Adrenal gland (tissue), 12 donors: Measurements from ENCODE around the gene PTPRF. TPM values are rescaled to one million over a fixed set of nuclear protein-coding genes. Genes with fewer than 3 reads are reported as not detected.

Source experiments
- DNase-seq, 7 donors: peaks; one replicate each; pipeline ENCODE4 v3.0.0-alpha.2; 2019 to 2020
- H3K27ac ChIP-seq, 5 donors: fragments of 200-600 bp; sonication (generic) in 4 of 5; 1 replicate in 3 of 5; 2 replicates in 2 of 5; pipeline versions ENCODE4 v1.5.1 to v1.8.0; 2016 to 2020; ENCODE audit warnings: mild to moderate bottlenecking in 1 of 5
- H3K27me3 ChIP-seq: fragments of 200-600 bp; 2 replicates; pipeline ENCODE4 v1.8.0; 2021
- H3K36me3 ChIP-seq, 2 donors: fragments of 200-600 bp; replicated peaks in 1 of 2; 1 replicate in 1 of 2; 2 replicates in 1 of 2; pipeline versions ENCODE4 v1.5.1 to v1.8.0; 2018 to 2022
- H3K4me1 ChIP-seq, 2 donors: fragments of 200-600 bp; replicated peaks in 1 of 2; 1 replicate in 1 of 2; 2 replicates in 1 of 2; pipeline versions ENCODE4 v1.5.1 to v1.8.0; 2018 to 2021
- H3K4me3 ChIP-seq, 4 donors: fragments of 200-600 bp; sonication (generic) in 3 of 4; one replicate each; pipeline ENCODE4 v1.5.1; 2016 to 2018
- H3K9me3 ChIP-seq, 3 donors: fragments of 200-600 bp; sonication (generic) in 1 of 3; replicated peaks in 1 of 3; 1 replicate in 2 of 3; 2 replicates in 1 of 3; pipeline versions ENCODE4 v1.5.1 to v1.8.0; 2016 to 2021
- CTCF ChIP-seq, 6 experiments: fragments of 450-650 bp in 4 of 6; fragments of 200-600 bp in 2 of 6; sonication (generic) in 1 of 6; IDR thresholded peaks; 1 replicate in 5 of 6; 2 replicates in 1 of 6; pipeline versions ENCODE4 v1.5.1 to v1.8.0; 2016 to 2021; ENCODE audit warnings: antibody characterized with exemption in 6 of 6, mild to moderate bottlenecking in 2 of 6, moderate library complexity in 1 of 6
- POLR2A ChIP-seq, 2 donors: fragments of 450-650 bp; IDR thresholded peaks; one replicate each; pipeline ENCODE4 v1.6.1; 2017; ENCODE audit warnings: antibody characterized with exemption in 2 of 2, mild to moderate bottlenecking in 2 of 2, moderate library complexity in 1 of 2
- WGBS, 4 donors: extraction: QIAGEN DNeasy Blood & Tissue Kit in 2 of 4; methylation state at CpG; one replicate each; pipeline versions ENCODE4 v1.1.5 to v1.1.7; 2013 to 2017; 5-methylcytosine and 5-hydroxymethylcytosine counted together
- intact Hi-C, 2 donors: fragments of 100-400 bp; cut with DNase I; formaldehyde crosslinking; loops; one replicate each; pipeline versions ENCODE4 v1.14.1 to v1.15.0; 2022 to 2023
- polyA plus RNA-seq, 3 donors: library from polyadenylated mRNA; stranded (reverse); fragments of 200-250 nt in 2 of 3; fragments of 350-450 nt in 1 of 3; fragmentation: Illumina TruSeq in 1 of 3; extraction: RNeasy Lipid Tissue Mini Kit (QIAGEN cat#74804) in 1 of 3; gene quantifications; one replicate each; pipeline ENCODE4 v1.2.3, GENCODE V29; 2013 to 2014
- total RNA-seq, 9 donors: library from RNA; depleted of rRNA in 4 of 9; stranded (reverse); fragments of >200 nt in 4 of 9; fragments of 120-200 nt in 1 of 9; fragmentation: NEBNext Ultra II Directional in 1 of 9; extraction: Animal tissue kit (Norgen Biotek cat#: 25700) in 1 of 9; gene quantifications; one replicate each; pipeline versions ENCODE4 v1.1.0 to v1.2.4, GENCODE V29; 2013 to 2023
- donor health status: healthy with polysubstance abuse.
- donor health status: Bipolar disorder and iron deficiency.
- donor health status: DM: yes; HTN: yes; CAD: no.
- donor health status: DM: no; HTN: no; CAD: no.
- donor health status: DM: no; HTN: no; CAD: no.
- donor health status: DM: yes; HTN: yes; CAD: no.

The PTPRF gene
- total and polyA plus RNA-seq, 12 donors: 9.2 to 92.0 (median 30.1) TPM

GRCh38 chr1:43538143-43538487 lies 7.4 kb downstream of the PTPRF start:
- TF ChIP-seq CTCF (IDR thresholded peaks at IDR 0.05) (no peak), POLR2A (IDR thresholded peaks at IDR 0.05) (no peak)
- no peaks in the 10 kb centered on the region for H3K27me3 ChIP-seq
- 93 to 99% (median 95%) methylated on average over 3 of the region's 3 CpGs for WGBS, 4 donors
- intact Hi-C loops: loop anchor here in 1 of 2 donors (10.0 kb wide), 1 partner anchor 397 kb away; the partner anchor contains the start of gene ARTN
- peaks cover 0 to 21% of the 10 kb centered on the region in 2 donors for H3K4me1 ChIP-seq
- H3K27ac ChIP-seq: no peak overlapping the region
- no peaks in the 10 kb centered on the region for H3K36me3 ChIP-seq
- no peak for DNase-seq
- H3K4me3 ChIP-seq: no peak overlapping the region
- H3K9me3 ChIP-seq: no peaks in the 10 kb centered on the region

GRCh38 chr1:43538969-43539368 lies 8.3 kb downstream of the PTPRF start:
- Histone ChIP-seq H3K27ac (peak overlapping the region in 1 of 5 donors; percentile 84), H3K4me3 (no peak overlapping the region), H3K27me3 (no peaks in the 10 kb centered on the region), H3K4me1 (peaks cover 0 to 21% of the 10 kb centered on the region in 2 donors), H3K36me3 (no peaks in the 10 kb centered on the region), H3K9me3 (no peaks in the 10 kb centered on the region)
- intact Hi-C loops: loop anchor here in 1 of 2 donors (10.0 kb wide), 1 partner anchor 396 kb away; the partner anchor contains the start of gene ARTN
- WGBS, 4 donors: 93 to 96% (median 94%) methylated on average over 4 of the region's 4 CpGs
- DNase-seq: no peak
- TF ChIP-seq CTCF (IDR thresholded peaks at IDR 0.05) (no peak), POLR2A (IDR thresholded peaks at IDR 0.05) (no peak)

GRCh38 chr1:43539726-43540434 lies 9.2 kb downstream of the PTPRF start:
- no peaks in the 10 kb centered on the region for H3K36me3 ChIP-seq
- H3K4me3 ChIP-seq: no peak overlapping the region
- WGBS, 4 donors: 91 to 98% (median 93%) methylated on average over 6 to 7 of the region's 7 CpGs
- no peaks in the 10 kb centered on the region for H3K9me3 ChIP-seq
- H3K27me3 ChIP-seq: no peaks in the 10 kb centered on the region
- intact Hi-C loops: loop anchor here in 1 of 2 donors (10.0 kb wide), 1 partner anchor 395 kb away; the partner anchor contains the start of gene ARTN
- DNase-seq: no peak
- peaks cover 0 to 21% of the 10 kb centered on the region in 2 donors for H3K4me1 ChIP-seq
- H3K27ac ChIP-seq: peak overlapping the region in 2 of 5 donors; percentile 79 to 84
- TF ChIP-seq POLR2A (IDR thresholded peaks at IDR 0.05) (no peak), CTCF (IDR thresholded peaks at IDR 0.05) (no peak)

- intact Hi-C loops: no loop called here
- no peaks in the 10 kb centered on the region for H3K27me3 ChIP-seq
- no peaks in the 10 kb centered on the region for H3K9me3 ChIP-seq
- TF ChIP-seq POLR2A (IDR thresholded peaks at IDR 0.05) (no peak), CTCF (IDR thresholded peaks at IDR 0.05) (no peak)
- H3K36me3 ChIP-seq: no peaks in the 10 kb centered on the region
- H3K27ac ChIP-seq: peak overlapping the region in 2 of 5 donors; percentile 79 to 84
- WGBS, 4 donors: 60 to 92% (median 74%) methylated on average over 12 to 15 of the region's 15 CpGs
- no peak overlapping the region for H3K4me3 ChIP-seq
- DNase-seq: peak in 5 of 7 donors; percentile 43 to 79 (median 55)
- H3K4me1 ChIP-seq: peaks cover 0 to 26% of the 10 kb centered on the region in 2 donors
These were observed 10.0 kb downstream of the PTPRF start for GRCh38 chr1:43540653-43541071.
